Astrocyte of the cerebellum (primary cell): ENCODE measurements around the gene RFNG.

Experiments used
- DNase-seq: peaks from one replicate; pipeline ENCODE4 v3.0.0-alpha.2; 2011; ENCODE audit warnings: low read depth
- H3K4me3 ChIP-seq: 2 replicates; pipeline ENCODE4 v1.5.1; 2011; ENCODE audit warnings: mild to moderate bottlenecking, low read depth, low read length, moderate library complexity
- CTCF ChIP-seq: IDR thresholded peaks from 2 replicates; pipeline ENCODE4 v1.5.1; 2012; ENCODE audit warnings: low read length, low read depth, moderate library complexity, mild to moderate bottlenecking; ENCODE audit errors: missing control alignments
- in situ Hi-C: cut with HindIII; loops from 2 replicates; pipeline ENCODE4 v1.10.0; 2017; ENCODE audit warnings: low sequenced_read_pairs

Gene RFNG

GRCh38 chr17:82065193-82065637, 13.6 kb upstream of the RFNG start:
- no peak for TF ChIP-seq CTCF
- in situ Hi-C loops = no loop called here
- H3K4me3 ChIP-seq = peak overlapping the region; percentile 80
- no peak for DNase-seq

- no peak for TF ChIP-seq CTCF
- H3K4me3 ChIP-seq = peak overlapping the region; percentile 80
- in situ Hi-C loops = no loop called here
- DNase-seq = no peak
Observed at GRCh38 chr17:82064433-82065192, 13.0 kb upstream of the RFNG start.

- in situ Hi-C loops = no loop called here
- H3K4me3 ChIP-seq = no peak overlapping the region
- TF ChIP-seq CTCF = no peak
- DNase-seq = no peak
Observed at GRCh38 chr17:82063424-82064415, 12.1 kb upstream of the RFNG start.

- TF ChIP-seq CTCF = no peak
Observed at GRCh38 chr17:82062984-82063368, 11.4 kb upstream of the RFNG start.

GRCh38 chr17:82062076-82062983, 10.7 kb upstream of the RFNG start:
- TF ChIP-seq CTCF = no peak
- in situ Hi-C loops = no loop called here
- no peak for DNase-seq
- H3K4me3 ChIP-seq = no peak overlapping the region

More at GRCh38 chr17:82062984-82063368, 11.4 kb upstream of the RFNG start:
- no peak for DNase-seq
- H3K4me3 ChIP-seq = no peak overlapping the region
- in situ Hi-C loops = no loop called here
